Spinal cord (tissue), 10 donors: Measurements from ENCODE around the gene RUNDC1. TPM values are rescaled to one million over a fixed set of nuclear protein-coding genes. Genes with fewer than 3 reads are reported as not detected.
"Not testable (repeated sequence)": the region's sequence is repeated elsewhere in the genome, so short reads cannot be mapped to it uniquely, and the experiment has no call there.

ENCODE experiments used
- DNase-seq, 6 donors: peaks; one replicate each; pipeline versions ENCODE4 v3.0.0 to v3.0.0-alpha.2; 2013 to 2015; ENCODE audit warnings: low spot score in 6 of 6, low read depth in 4 of 6
- H3K27ac ChIP-seq: one replicate; pipeline ENCODE4 v1.5.1; 2013; ENCODE audit warnings: low read depth, low read length, control low read depth
- H3K27me3 ChIP-seq: one replicate; pipeline ENCODE4 v1.6.1; 2013; ENCODE audit warnings: low read length; ENCODE audit not compliant: control insufficient read depth, insufficient read depth
- H3K36me3 ChIP-seq: one replicate; pipeline ENCODE4 v1.6.1; 2013; ENCODE audit warnings: low read length; ENCODE audit not compliant: control insufficient read depth, insufficient read depth
- H3K4me1 ChIP-seq: one replicate; pipeline ENCODE4 v1.6.1; 2013; ENCODE audit warnings: low read length; ENCODE audit not compliant: control insufficient read depth, insufficient read depth
- H3K4me3 ChIP-seq: one replicate; pipeline ENCODE4 v1.5.1; 2013; ENCODE audit warnings: low read depth, low read length, control low read depth
- H3K9me3 ChIP-seq: one replicate; pipeline ENCODE4 v1.6.1; 2013; ENCODE audit warnings: low read length; ENCODE audit not compliant: control insufficient read depth, insufficient read depth
- WGBS: methylation state at CpG from one replicate; pipeline ENCODE4 v1.1.5; 2013; ENCODE audit warnings: missing lambda C conversion rate; ENCODE audit not compliant: insufficient coverage; 5-methylcytosine and 5-hydroxymethylcytosine counted together
- polyA plus RNA-seq, 2 donors: library from polyadenylated mRNA; unstranded; fragments of 120-200 nt; gene quantifications; one replicate each; pipeline ENCODE4 v1.2.1, GENCODE V29; 2013; ENCODE audit not compliant: insufficient read length in 2 of 2
- total RNA-seq, 2 donors: library from RNA; depleted of rRNA in 1 of 2; stranded (reverse); fragments of 120-200 nt in 1 of 2; fragments of >200 nt in 1 of 2; gene quantifications; one replicate each; pipeline versions ENCODE4 v1.2.3 to v1.2.4, GENCODE V29; 2013 to 2014
- donor health status: healthy.

Gene RUNDC1
- total and polyA plus RNA-seq, 4 donors, result 12.2 to 21.3 (median 16.8) TPM

- no peak for DNase-seq
Observed at GRCh38 chr17:42989141-42989540, 8.8 kb downstream of the RUNDC1 start.

GRCh38 chr17:42989726-42990652 is 9.6 kb downstream of the RUNDC1 start:
- H3K4me3 ChIP-seq, result no peak overlapping the region
- WGBS, result 95% methylated on average over 2 of the region's 6 CpGs
- no peak overlapping the region for H3K27ac ChIP-seq
- H3K27me3 ChIP-seq, result no peaks in the 10 kb centered on the region
- H3K9me3 ChIP-seq, result no peaks in the 10 kb centered on the region
- DNase-seq, result no peak
- peaks cover 70% of the 10 kb centered on the region for H3K36me3 ChIP-seq
- H3K4me1 ChIP-seq, result no peaks in the 10 kb centered on the region

More at GRCh38 chr17:42989141-42989540, 8.8 kb downstream of the RUNDC1 start:
- Histone ChIP-seq H3K4me3 (no peak overlapping the region), H3K9me3 (no peaks in the 10 kb centered on the region), H3K27me3 (no peaks in the 10 kb centered on the region), H3K36me3 (peaks cover 72% of the 10 kb centered on the region), H3K4me1 (no peaks in the 10 kb centered on the region), H3K27ac (no peak overlapping the region)
- 89% methylated on average over 4 of the region's 5 CpGs for WGBS

- peaks cover 60% of the 10 kb centered on the region for H3K36me3 ChIP-seq
- H3K27ac ChIP-seq, result no peak overlapping the region
- no peak for DNase-seq
Observed at GRCh38 chr17:42991471-42991870, 11.1 kb downstream of the RUNDC1 start.

GRCh38 chr17:42992872-42993271 is 12.5 kb downstream of the RUNDC1 start:
- Histone ChIP-seq H3K27ac (no peak overlapping the region), H3K27me3 (no peaks in the 10 kb centered on the region), H3K4me3 (no peak overlapping the region), H3K4me1 (no peaks in the 10 kb centered on the region), H3K36me3 (peaks cover 47% of the 10 kb centered on the region), H3K9me3 (no peaks in the 10 kb centered on the region)
- DNase-seq, result no peak
- WGBS, result 94% methylated on average over 4 of the region's 5 CpGs

More at GRCh38 chr17:42991471-42991870, 11.1 kb downstream of the RUNDC1 start:
- Histone ChIP-seq H3K9me3 (no peaks in the 10 kb centered on the region), H3K4me1 (no peaks in the 10 kb centered on the region), H3K27me3 (no peaks in the 10 kb centered on the region), H3K4me3 (no peak overlapping the region)
- WGBS, result 98% methylated on average over 6 of the region's 6 CpGs

- H3K27me3 ChIP-seq, H3K9me3 ChIP-seq, H3K4me1 ChIP-seq, H3K4me3 ChIP-seq, DNase-seq, H3K27ac ChIP-seq: not testable (repeated sequence)
- WGBS, result 92% methylated on average over 2 of the region's 10 CpGs
- peaks cover 40% of the 10 kb centered on the region for H3K36me3 ChIP-seq
Observed at GRCh38 chr17:42993913-42994312, 13.5 kb downstream of the RUNDC1 start.

GRCh38 chr17:42997390-42997983 is 17.1 kb downstream of the RUNDC1 start:
- Histone ChIP-seq H3K27me3 (no peaks in the 10 kb centered on the region), H3K36me3 (peaks cover 31% of the 10 kb centered on the region), H3K4me3 (peak overlapping the region; percentile 22), H3K4me1 (peaks cover 9% of the 10 kb centered on the region), H3K9me3 (no peaks in the 10 kb centered on the region), H3K27ac (peak overlapping the region; percentile 80)
- WGBS, result 0% methylated on average over 1 of the region's 5 CpGs
- DNase-seq, result no peak

- Histone ChIP-seq H3K27me3 (no peaks in the 10 kb centered on the region), H3K36me3 (peaks cover 32% of the 10 kb centered on the region), H3K4me1 (peaks cover 9% of the 10 kb centered on the region), H3K4me3 (peak within 1 kb of the TSS; percentile 82), H3K9me3 (no peaks in the 10 kb centered on the region), H3K27ac (peak within 1 kb of the TSS; percentile 95)
- WGBS, result 0% methylated on average over 43 of the region's 49 CpGs
- DNase-seq, result peak; percentile 98 to 100 (median 99)
Observed at GRCh38 chr17:42997984-42998938, 17.9 kb downstream of the RUNDC1 start, which contains the start of gene RPL27. Gene RPL27 (plus strand): TSS chr17:42998419. CDS start chr17:42998751, 332 bp downstream.

- H3K27me3 ChIP-seq, result no peaks in the 10 kb centered on the region
- H3K4me1 ChIP-seq, result peaks cover 9% of the 10 kb centered on the region
- peak overlapping the region; percentile 82 for H3K4me3 ChIP-seq
- WGBS, result 54% methylated on average over 5 of the region's 10 CpGs
- H3K9me3 ChIP-seq, result no peaks in the 10 kb centered on the region
- DNase-seq, result no peak
- H3K27ac ChIP-seq, result peak overlapping the region; percentile 95
- peaks cover 40% of the 10 kb centered on the region for H3K36me3 ChIP-seq
Observed at GRCh38 chr17:42999003-42999525, 18.7 kb downstream of the RUNDC1 start.

- H3K27me3 ChIP-seq, H3K4me1 ChIP-seq, H3K9me3 ChIP-seq, H3K4me3 ChIP-seq, H3K27ac ChIP-seq, DNase-seq: not testable (repeated sequence)
- H3K36me3 ChIP-seq, result peaks cover 51% of the 10 kb centered on the region
- 98% methylated on average over 13 of the region's 13 CpGs for WGBS
Observed at GRCh38 chr17:43000894-43001293, 20.5 kb downstream of the RUNDC1 start.
